Stimulated activated CD8-positive, alpha-beta memory T cell treated with anti-CD3 and anti-CD28 coated beads, Interleukin-15, amount 100 ng/mL, for 4 hours (primary cell): Measurements from ENCODE around the gene SUMO2.
"Not testable (repeated sequence)": the region's sequence is repeated elsewhere in the genome, so short reads cannot be mapped to it uniquely, and the experiment has no call there.

ENCODE experiments used
- DNase-seq, 2 donors: peaks; one replicate each; pipeline ENCODE4 v3.0.0-alpha.2; 2020; ENCODE audit warnings: low read depth in 2 of 2

The SUMO2 gene

DNA sequence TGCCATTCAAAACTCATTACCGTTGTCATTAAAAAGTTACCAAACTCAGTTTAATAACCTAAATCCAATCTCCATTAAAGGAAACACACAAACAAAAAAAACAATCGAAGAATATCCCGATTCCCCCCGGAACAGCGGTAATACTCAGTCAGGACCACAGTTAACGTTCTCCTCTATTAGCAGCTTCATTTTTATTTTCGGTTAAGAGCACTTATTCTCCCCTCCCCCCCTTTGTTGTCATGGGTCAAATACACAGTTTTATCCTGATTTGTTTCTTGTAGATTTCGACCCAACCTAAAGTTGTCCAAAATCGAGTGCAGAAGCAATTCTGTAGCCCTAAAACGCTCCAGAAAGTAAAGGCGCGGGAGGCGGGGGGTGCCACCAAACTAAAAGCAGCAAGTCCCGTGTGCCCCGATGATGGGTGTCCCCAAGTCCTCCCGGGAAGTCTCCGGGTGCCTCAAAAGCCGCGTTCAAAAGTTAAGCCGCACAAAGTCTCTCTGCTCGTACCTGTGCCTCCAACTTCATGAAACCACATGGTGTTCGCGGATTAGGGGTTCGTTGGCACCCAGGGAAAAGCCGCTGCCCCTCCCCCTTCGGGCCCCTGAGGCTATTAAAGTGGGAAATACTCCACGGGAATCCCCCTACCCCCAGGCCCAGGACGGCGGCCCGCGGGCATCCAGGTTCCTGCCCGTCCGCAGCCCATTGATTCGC is 996 bp downstream of the SUMO2 start:
- peak in 1 of 2 donors; percentile 10 for DNase-seq

DNA sequence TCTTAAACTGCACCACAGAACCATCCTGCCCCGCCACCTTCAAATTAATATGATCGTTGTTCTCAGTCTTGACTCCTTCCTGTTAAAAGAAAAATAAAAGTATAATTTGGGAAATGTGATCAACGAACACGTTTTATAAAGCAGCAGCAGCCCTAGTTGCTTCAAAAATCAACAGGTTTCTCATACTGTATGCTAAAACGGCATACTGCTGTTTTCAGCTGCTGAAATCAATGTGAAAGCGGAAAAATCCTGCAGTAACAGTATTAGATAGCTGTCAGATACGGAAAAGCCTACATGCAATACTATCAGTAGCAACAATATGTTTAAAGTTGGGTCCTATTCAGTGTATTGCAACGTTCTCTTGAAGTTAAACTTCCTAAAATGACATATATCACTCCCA is 1.6 kb downstream of the SUMO2 start:
- no peak for DNase-seq

GRCh38 chr17:75178453-75178852 is 4.3 kb downstream of the SUMO2 start:
- DNase-seq: no peak

- no peak for DNase-seq
Measured at GRCh38 chr17:75176625-75177024, 6.1 kb downstream of the SUMO2 start.

DNA sequence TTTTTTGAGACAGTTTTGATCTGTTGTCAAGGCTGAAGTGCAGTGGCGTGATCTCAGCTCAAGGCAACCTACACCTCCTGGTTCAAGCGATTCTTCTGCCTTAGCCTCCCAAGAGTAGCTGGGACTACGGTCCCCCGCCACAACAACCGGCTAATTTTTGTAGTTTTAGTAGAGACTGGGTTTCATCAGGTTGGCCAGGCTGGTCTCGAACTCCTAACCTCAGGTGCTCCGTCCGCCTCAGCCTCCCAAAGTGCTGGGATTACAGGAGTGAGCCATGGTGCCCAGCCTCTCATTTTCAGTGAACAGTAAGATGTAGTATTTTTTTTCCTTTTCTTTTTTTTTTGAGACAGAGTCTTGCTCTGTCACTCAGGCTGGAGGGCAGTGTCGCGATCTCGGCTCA is 7.8 kb downstream of the SUMO2 start:
- DNase-seq: no peak

- no peak for DNase-seq
Measured at GRCh38 chr17:75173526-75173925, 9.2 kb downstream of the SUMO2 start.

DNA sequence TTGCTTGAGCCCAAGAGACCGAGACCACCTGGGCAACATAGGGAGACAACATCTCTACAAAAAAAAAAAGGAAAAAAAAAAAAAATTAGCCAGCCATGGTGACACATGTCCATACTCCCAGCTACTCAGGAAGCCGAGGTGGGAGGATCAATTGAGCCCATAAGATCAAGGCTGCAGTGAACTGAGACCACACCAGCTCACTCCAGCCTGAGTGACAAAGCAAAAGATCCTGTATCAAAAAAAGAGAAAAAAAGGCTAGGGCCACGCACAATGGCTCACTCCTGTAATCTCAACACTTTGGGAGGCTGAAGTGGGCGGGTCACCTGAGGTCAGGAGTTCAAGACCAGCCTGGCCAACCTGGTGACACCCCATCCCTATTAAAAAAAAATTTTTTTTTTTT is 13.8 kb downstream of the SUMO2 start:
- no peak for DNase-seq

DNA sequence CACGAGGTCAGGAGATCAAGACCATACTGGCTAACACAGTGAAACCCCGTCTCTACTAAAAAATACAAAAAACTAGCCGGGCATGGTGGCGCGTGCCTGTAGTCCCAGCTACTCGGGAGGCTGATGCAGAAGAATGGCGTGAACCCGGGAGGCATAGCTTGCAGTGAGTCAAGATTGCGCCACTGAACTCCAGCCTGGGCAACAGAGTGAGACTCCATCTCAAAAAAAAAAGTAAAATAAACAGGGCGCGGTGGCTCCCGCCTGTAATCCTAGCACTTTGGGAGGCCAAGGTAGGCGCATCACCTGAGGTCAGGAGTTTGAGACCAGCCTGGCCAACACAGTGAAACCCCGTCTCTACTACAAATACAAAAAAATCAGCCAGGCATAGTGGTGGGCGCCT is 18.2 kb downstream of the SUMO2 start:
- DNase-seq: not testable (repeated sequence)

DNA sequence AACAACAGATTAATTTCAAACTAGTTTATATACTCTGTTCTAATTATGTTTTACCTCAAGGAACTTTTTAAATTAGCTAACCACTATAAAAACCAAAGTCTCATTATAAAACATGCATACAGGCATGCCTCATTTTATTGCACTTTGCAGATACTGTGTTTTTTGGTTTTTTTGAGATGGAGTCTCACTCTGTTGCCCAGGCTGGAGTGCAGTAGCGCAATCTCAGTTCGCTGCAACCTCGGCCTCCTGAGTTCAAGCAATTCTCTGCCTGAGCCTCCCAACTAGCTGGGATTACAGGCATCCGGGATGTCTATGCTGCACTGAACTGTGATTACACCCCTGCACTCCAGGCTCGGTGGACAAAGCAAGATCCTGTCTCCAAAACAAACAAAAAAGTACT is 19.7 kb downstream of the SUMO2 start:
- no peak for DNase-seq

- no peak for DNase-seq
Measured at GRCh38 chr17:75160211-75160610, 22.5 kb downstream of the SUMO2 start.

DNA sequence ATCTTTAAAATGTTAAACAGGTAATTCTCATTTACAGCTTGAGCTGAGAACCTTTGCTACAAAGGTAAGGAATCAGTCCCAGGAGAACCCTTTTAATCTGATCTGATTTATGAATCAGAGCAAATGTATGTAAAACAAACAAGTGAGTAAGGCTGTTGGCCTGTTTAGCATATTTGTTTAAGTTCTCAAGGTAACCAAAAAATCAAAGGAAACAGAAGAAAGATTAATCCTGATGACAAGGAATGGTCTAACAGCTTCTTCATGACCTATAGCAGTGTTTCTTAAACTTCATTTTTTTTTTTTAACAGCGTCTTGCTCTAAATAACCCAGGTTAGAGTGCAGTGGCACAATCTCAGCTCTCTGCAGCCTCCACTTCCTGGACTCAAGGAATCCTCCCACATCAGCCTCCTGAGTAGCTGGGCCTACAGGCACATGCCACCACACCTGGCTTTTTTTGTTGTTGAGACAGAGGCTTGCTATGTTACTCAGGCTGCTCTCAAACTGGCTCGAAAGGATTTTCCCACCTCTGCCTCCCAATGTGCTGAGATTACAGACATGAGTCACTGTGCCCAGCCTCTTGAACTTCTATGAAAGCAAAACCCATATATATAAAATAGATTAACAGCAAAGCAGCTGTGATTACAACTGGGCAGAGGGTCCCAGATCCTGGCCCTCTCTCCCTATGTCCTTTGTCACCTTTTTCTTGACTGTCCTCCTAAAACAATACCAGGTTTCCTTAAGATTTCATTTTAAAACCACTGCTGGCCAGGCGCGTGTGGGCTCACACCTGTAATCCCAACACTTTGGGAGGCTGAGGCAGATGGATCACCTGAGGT is 23.3 kb downstream of the SUMO2 start:
- DNase-seq: no peak

- not testable (repeated sequence) for DNase-seq
Measured at GRCh38 chr17:75158480-75158879, 24.3 kb downstream of the SUMO2 start.

GRCh38 chr17:75155191-75155601 is 27.6 kb downstream of the SUMO2 start:
- DNase-seq: no peak

- peak; percentile 93 to 97 for DNase-seq
Measured at GRCh38 chr17:75154195-75155106, 28.3 kb downstream of the SUMO2 start, which contains the start of gene JPT1. Gene JPT1, minus strand, starts transcription at chr17:75154512. Its CDS starts 115 bp downstream, at chr17:75154397.

DNA sequence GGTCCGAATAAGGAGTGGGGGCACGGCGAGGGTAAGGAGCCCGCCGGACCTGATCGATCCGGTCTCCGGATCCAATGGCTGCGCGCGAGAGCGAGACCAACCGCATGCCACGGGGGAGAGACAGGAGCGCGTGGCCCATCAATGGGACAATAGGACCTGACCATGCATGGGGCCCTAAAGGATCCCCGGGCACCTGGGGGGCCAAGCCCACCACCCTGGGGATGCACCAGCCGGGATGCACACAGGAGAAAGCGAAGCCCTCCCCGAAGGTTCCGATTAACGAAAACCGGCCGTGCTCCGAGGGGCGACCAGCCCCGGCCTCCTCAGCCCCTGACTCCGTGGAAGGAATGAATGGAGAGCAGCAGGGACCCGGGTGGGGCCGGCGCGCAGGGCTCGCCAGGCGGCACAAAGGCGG is 29.0 kb downstream of the SUMO2 start:
- DNase-seq: no peak

DNA sequence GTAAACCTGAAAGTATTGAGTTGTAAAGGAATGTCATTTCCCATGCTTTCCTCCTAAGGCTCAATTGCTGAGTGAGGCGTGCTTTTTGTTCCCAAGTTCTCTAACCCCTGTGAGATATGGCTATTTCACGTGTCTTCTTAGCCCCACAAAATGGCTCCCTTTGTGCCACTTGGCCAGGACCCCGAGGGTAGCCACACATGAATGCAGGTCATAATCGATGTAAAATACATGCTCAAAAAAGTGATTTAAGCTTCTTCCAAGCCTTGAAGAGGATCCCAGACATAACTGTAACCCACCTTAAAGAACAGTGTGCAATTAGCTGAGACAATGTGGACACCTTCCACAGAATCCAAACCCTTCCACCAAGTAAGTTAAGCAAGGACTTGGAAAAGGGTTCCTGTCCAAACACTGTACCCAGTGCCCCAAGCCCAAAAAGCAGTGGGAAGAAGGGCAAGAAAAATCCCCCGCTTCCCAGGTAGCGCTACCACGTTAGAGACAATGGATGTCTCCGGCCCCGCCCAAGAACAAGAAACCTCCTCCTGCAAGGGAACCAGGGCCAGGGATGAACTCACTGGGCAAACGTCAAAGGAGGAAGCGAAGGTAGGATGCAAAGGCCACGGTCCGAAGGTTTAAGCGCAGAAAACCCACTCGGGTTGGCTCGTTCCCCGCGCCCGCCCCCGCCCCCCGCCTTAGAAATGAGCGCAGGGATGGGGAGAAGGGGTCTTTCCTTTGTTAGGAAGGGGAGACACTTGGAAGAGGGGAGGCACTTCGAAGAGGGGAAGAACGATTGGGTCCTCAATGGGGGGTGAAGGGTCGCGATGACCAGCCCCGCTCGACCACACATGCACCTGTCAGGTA is 29.6 kb downstream of the SUMO2 start:
- no peak for DNase-seq

DNA sequence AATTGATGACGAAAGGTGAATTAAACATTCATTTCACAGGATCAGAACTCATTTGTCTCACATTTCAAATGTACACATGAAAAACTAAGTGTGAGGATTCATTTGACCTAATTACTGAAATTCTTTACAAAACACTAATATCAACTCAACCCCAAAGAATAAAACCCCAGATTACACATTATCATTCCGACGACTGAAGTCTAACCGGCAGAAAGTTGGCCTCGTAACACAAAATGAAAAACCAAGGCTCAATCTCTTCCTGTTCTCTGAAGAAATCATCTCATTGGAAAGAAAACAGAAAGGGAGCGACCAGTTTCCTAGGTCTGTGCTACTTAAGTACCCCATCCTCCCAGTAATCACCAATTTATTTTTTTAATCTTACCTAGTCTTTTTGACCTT is 30.2 kb downstream of the SUMO2 start:
- DNase-seq: no peak

- no peak for DNase-seq
Measured at GRCh38 chr17:75151930-75152329, 30.8 kb downstream of the SUMO2 start.

GRCh38 chr17:75147878-75148546 is 34.7 kb downstream of the SUMO2 start:
- no peak for DNase-seq

DNA sequence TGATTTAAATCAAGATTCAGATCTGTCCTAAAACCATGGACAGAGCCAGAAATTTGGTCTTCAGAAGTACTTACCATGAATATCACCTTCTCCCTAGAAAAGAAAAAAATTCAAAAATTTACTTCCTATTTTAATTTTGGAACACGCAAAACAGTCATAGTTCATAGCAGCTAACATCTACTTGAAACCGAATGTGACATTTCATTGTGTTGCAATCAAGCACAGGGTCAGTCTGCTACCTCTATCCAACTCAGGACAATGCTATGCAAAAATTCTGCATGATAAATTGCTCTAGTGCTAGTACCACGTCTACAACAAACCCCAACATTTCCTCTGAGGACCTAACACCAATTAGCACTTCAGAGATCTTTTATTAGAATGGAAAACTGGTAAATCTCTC is 36.2 kb downstream of the SUMO2 start:
- no peak for DNase-seq
